ENCODE measurements around the gene FOXJ3.

The FOXJ3 gene

GRCh38 chr1:42179900-42180329 lies 155.1 kb downstream of the FOXJ3 start:
- Histone ChIP-seq H3K9me2 (replicated peaks; ENCODE audit: control insufficient read depth, low read length) (no peaks in the 10 kb centered on the region), H3F3A (ENCODE audit: control insufficient read depth, insufficient read depth) (no peaks in the 10 kb centered on the region), H3K36me3 (ENCODE audit: control insufficient read depth, low read length) (peaks cover 30% of the 10 kb centered on the region)

GRCh38 chr1:42179275-42179674 lies 155.8 kb downstream of the FOXJ3 start:
- no peaks in the 10 kb centered on the region for H3K9me3 ChIP-seq (ENCODE audit: control insufficient read depth, insufficient read depth, low read length)
- no peaks in the 10 kb centered on the region for H3K9me2 ChIP-seq (replicated peaks; ENCODE audit: control insufficient read depth, low read length)
- no peak overlapping the region for H3K4me2 ChIP-seq (ENCODE audit: low read length)
- H3F3A ChIP-seq (ENCODE audit: control insufficient read depth, insufficient read depth): no peaks in the 10 kb centered on the region
- TF ChIP-seq CTCF (IDR thresholded peaks at IDR 0.05; ENCODE audit: low read depth, low read length, poor library complexity, severe bottlenecking) (no peak), EZH2phosphoT487 (IDR thresholded peaks at IDR 0.05; ENCODE audit: borderline replicate concordance, low read length) (no peak)
- H3K79me2 ChIP-seq (ENCODE audit: control insufficient read depth, low read length): no peaks in the 10 kb centered on the region
- H3K4me3 ChIP-seq (ENCODE audit: low read length): no peak overlapping the region
- H3K27ac ChIP-seq (ENCODE audit: low read depth, low read length): no peak overlapping the region
- H3K4me1 ChIP-seq (ENCODE audit: control insufficient read depth, low read length): peaks cover 3% of the 10 kb centered on the region; the same call in 1 of the 2 replicates
- no peaks in the 10 kb centered on the region for H3K27me3 ChIP-seq (ENCODE audit: control insufficient read depth, low read length)
- H3K36me3 ChIP-seq (ENCODE audit: control insufficient read depth, low read length): peaks cover 27% of the 10 kb centered on the region
- H4K20me1 ChIP-seq (ENCODE audit: control insufficient read depth, insufficient read depth, low read depth, low read length): no peaks in the 10 kb centered on the region

More at GRCh38 chr1:42179900-42180329, 155.1 kb downstream of the FOXJ3 start:
- Histone ChIP-seq H3K4me2 (ENCODE audit: low read length) (no peak overlapping the region), H3K27me3 (ENCODE audit: control insufficient read depth, low read length) (no peaks in the 10 kb centered on the region), H3K4me1 (ENCODE audit: control insufficient read depth, low read length) (peaks cover 3% of the 10 kb centered on the region; the same call in 1 of the 2 replicates), H4K20me1 (ENCODE audit: control insufficient read depth, insufficient read depth, low read depth, low read length) (no peaks in the 10 kb centered on the region), H3K79me2 (ENCODE audit: control insufficient read depth, low read length) (no peaks in the 10 kb centered on the region), H3K27ac (ENCODE audit: low read depth, low read length) (no peak overlapping the region), H3K9me3 (ENCODE audit: control insufficient read depth, insufficient read depth, low read length) (no peaks in the 10 kb centered on the region), H3K4me3 (ENCODE audit: low read length) (no peak overlapping the region)
- TF ChIP-seq CTCF (IDR thresholded peaks at IDR 0.05; ENCODE audit: low read depth, low read length, poor library complexity, severe bottlenecking) (no peak), EZH2phosphoT487 (IDR thresholded peaks at IDR 0.05; ENCODE audit: borderline replicate concordance, low read length) (no peak)

DNA sequence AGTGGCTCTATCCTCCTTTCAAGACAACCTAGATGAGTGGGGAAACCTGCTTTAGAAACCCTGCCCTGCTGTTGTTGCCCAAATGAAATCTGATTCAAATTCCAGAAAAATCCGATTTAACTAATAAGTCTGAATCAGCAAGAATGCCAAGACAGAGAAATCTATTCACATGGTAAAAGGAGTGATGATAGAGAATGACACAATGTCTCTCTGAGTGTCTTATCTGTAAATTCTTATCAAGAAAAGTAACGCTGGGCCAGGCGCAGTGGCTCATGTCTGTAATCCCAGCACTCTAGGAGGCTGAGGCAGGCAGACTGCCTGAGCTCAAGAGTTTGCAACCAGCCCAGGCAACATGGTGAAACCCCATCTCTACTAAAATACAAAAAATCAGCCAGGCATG lies 156.8 kb downstream of the FOXJ3 start:
- H3K4me3 ChIP-seq (ENCODE audit: low read length): no peak overlapping the region
- H4K20me1 ChIP-seq (ENCODE audit: control insufficient read depth, insufficient read depth, low read depth, low read length): no peaks in the 10 kb centered on the region
- H3K4me1 ChIP-seq (ENCODE audit: control insufficient read depth, low read length): peaks cover 3% of the 10 kb centered on the region; the same call in 1 of the 2 replicates
- H3K27ac ChIP-seq (ENCODE audit: low read depth, low read length): no peak overlapping the region
- H3K36me3 ChIP-seq (ENCODE audit: control insufficient read depth, low read length): peaks cover 27% of the 10 kb centered on the region
- H3K79me2 ChIP-seq (ENCODE audit: control insufficient read depth, low read length): no peaks in the 10 kb centered on the region
- H3F3A ChIP-seq (ENCODE audit: control insufficient read depth, insufficient read depth): no peaks in the 10 kb centered on the region
- H3K9me2 ChIP-seq (replicated peaks; ENCODE audit: control insufficient read depth, low read length): no peaks in the 10 kb centered on the region
- TF ChIP-seq CTCF (IDR thresholded peaks at IDR 0.05; ENCODE audit: low read depth, low read length, poor library complexity, severe bottlenecking): no peak
- no peak for TF ChIP-seq EZH2phosphoT487 (IDR thresholded peaks at IDR 0.05; ENCODE audit: borderline replicate concordance, low read length)
- H3K9me3 ChIP-seq (ENCODE audit: control insufficient read depth, insufficient read depth, low read length): no peaks in the 10 kb centered on the region
- no peaks in the 10 kb centered on the region for H3K27me3 ChIP-seq (ENCODE audit: control insufficient read depth, low read length)
- no peak overlapping the region for H3K4me2 ChIP-seq (ENCODE audit: low read length)

Data from DOHH2 (cell line).